IMR-90 (cell line): ENCODE data around the gene GABPB2. TPM values are rescaled to one million over a fixed set of nuclear protein-coding genes. Genes with fewer than 3 reads are reported as not detected.

Experiments
- ATAC-seq: fragments of 200-7000 bp; cut with Tn5 transposase; 2 replicates; pipeline ENCODE4 v1.9.1; 2020; ENCODE audit warnings: low read depth, mild to moderate bottlenecking, moderate library complexity
- BruUV-seq: library from RNA; stranded (reverse); fragments of 400-500 nt; replicated peaks from 2 replicates; lab custom pipeline; 2021; lab: Mats Ljungman, UMichigan
- CTCF ChIA-PET: fragments of 300-600 bp; formaldehyde crosslinking; extraction: SDS; loops from one replicate; lab custom pipeline; 2021; ENCODE audit warnings: antibody characterized with exemption; lab: Yijun Ruan, JAX
- POLR2A ChIA-PET: fragments of 300-600 bp; sonication (Branson Sonifier 250); formaldehyde crosslinking; loops from one replicate; lab custom pipeline; 2022; ENCODE audit warnings: antibody characterized with exemption; ENCODE audit not compliant: unreplicated experiment; lab: Charles Lee
- DNase-seq: peaks from one replicate; pipeline ENCODE4 v3.0.0; 2013
- H2AFZ ChIP-seq: replicated peaks from 2 replicates; pipeline ENCODE3; 2013; ENCODE audit warnings: low read length, mild to moderate bottlenecking; ENCODE audit not compliant: poor library complexity
- H2AK5ac ChIP-seq: 2 replicates; pipeline ENCODE4 v1.6.1; 2013; ENCODE audit warnings: low read depth, low read length, inconsistent platforms
- H2AK9ac ChIP-seq: replicated peaks from 2 replicates; pipeline ENCODE3; 2013; ENCODE audit warnings: mild to moderate bottlenecking, low read depth, low read length, moderate library complexity; ENCODE audit not compliant: poor library complexity
- H2BK120ac ChIP-seq: 2 replicates; pipeline ENCODE4 v1.6.1; 2013; ENCODE audit warnings: low read depth, low read length, inconsistent platforms
- H2BK15ac ChIP-seq: 3 replicates; pipeline ENCODE4 v1.6.1; 2013; ENCODE audit warnings: low read depth, low read length, inconsistent platforms
- H2BK20ac ChIP-seq: 2 replicates; pipeline ENCODE4 v1.6.1; 2013; ENCODE audit warnings: low read depth, mild to moderate bottlenecking, inconsistent platforms, low read length, moderate library complexity
- H2BK5ac ChIP-seq: 2 replicates; pipeline ENCODE4 v1.6.1; 2013; ENCODE audit warnings: mild to moderate bottlenecking, low read depth, low read length, inconsistent platforms; ENCODE audit not compliant: poor library complexity, severe bottlenecking
- H3K14ac ChIP-seq: replicated peaks from 2 replicates; pipeline ENCODE4 v1.6.1; 2013; ENCODE audit warnings: low read depth, low read length, inconsistent platforms
- H3K18ac ChIP-seq: 2 replicates; pipeline ENCODE4 v1.6.1; 2013; ENCODE audit warnings: low read depth, low read length, control low read depth
- H3K23ac ChIP-seq: 2 replicates; pipeline ENCODE4 v1.6.1; 2013; ENCODE audit warnings: low read depth, low read length, inconsistent platforms
- H3K27ac ChIP-seq: 2 replicates; pipeline ENCODE4 v1.5.1; 2013; ENCODE audit warnings: mild to moderate bottlenecking, control low read depth, low read length; ENCODE audit not compliant: insufficient read depth
- H3K27me3 ChIP-seq: 2 replicates; pipeline ENCODE4 v1.6.1; 2013; ENCODE audit warnings: low read length; ENCODE audit not compliant: control insufficient read depth, insufficient read depth
- H3K36me3 ChIP-seq: 2 replicates; pipeline ENCODE4 v1.6.1; 2013; ENCODE audit warnings: low read length, mixed read lengths; ENCODE audit not compliant: control insufficient read depth, insufficient read depth
- H3K4ac ChIP-seq: 2 replicates; pipeline ENCODE4 v1.6.1; 2013; ENCODE audit warnings: low read depth, low read length, inconsistent platforms
- H3K4me1 ChIP-seq: 2 replicates; pipeline ENCODE4 v1.6.1; 2013; ENCODE audit warnings: low read length, mixed read lengths; ENCODE audit not compliant: control insufficient read depth, insufficient read depth
- H3K4me2 ChIP-seq: 2 replicates; pipeline ENCODE4 v1.6.1; 2013; ENCODE audit warnings: low read depth, mild to moderate bottlenecking, control low read depth, low read length, moderate library complexity
- H3K4me3 ChIP-seq: 2 replicates; pipeline ENCODE4 v1.5.1; 2013; ENCODE audit warnings: low read depth, mild to moderate bottlenecking, control low read depth, low read length, moderate library complexity; ENCODE audit not compliant: insufficient read depth
- H3K56ac ChIP-seq: 2 replicates; pipeline ENCODE4 v1.6.1; 2013; ENCODE audit warnings: low read length, inconsistent platforms; ENCODE audit not compliant: insufficient read depth; ENCODE audit errors: extremely low read depth
- H3K79me1 ChIP-seq, 2 experiments: 2 replicates each; pipeline ENCODE4 v1.6.1; 2013; ENCODE audit warnings: low read length in 2 of 2, inconsistent platforms in 1 of 2, low read depth in 1 of 2
- H3K9ac ChIP-seq: 2 replicates; pipeline ENCODE4 v1.6.1; 2013; ENCODE audit warnings: low read depth, low read length, control low read depth
- H3K9me1 ChIP-seq: 2 replicates; pipeline ENCODE4 v1.6.1; 2013; ENCODE audit warnings: low read length, inconsistent platforms; ENCODE audit not compliant: insufficient read depth
- H3K9me3 ChIP-seq: 2 replicates; pipeline ENCODE4 v1.6.1; 2013; ENCODE audit warnings: low read length; ENCODE audit not compliant: control insufficient read depth, insufficient read depth
- H4K20me1 ChIP-seq: 2 replicates; pipeline ENCODE4 v1.6.1; 2013; ENCODE audit warnings: low read length, inconsistent platforms; ENCODE audit not compliant: insufficient read depth
- H4K5ac ChIP-seq: 2 replicates; pipeline ENCODE4 v1.6.1; 2013; ENCODE audit warnings: mild to moderate bottlenecking, low read depth, low read length, control low read depth
- H4K8ac ChIP-seq, 2 experiments: 2 replicates each; pipeline ENCODE4 v1.6.1; 2013; ENCODE audit warnings: low read depth in 2 of 2, low read length in 2 of 2, control low read depth in 1 of 2, inconsistent platforms in 1 of 2
- H4K91ac ChIP-seq: 2 replicates; pipeline ENCODE4 v1.6.1; 2013; ENCODE audit warnings: low read depth, low read length, inconsistent platforms; ENCODE audit not compliant: insufficient read depth
- BHLHE40 ChIP-seq: fragments of 150-350 bp; IDR thresholded peaks from 2 replicates; pipeline ENCODE4 v1.6.1; 2016; ENCODE audit warnings: mild to moderate bottlenecking, low read depth, low read length
- CEBPB ChIP-seq: IDR thresholded peaks from 2 replicates; pipeline ENCODE4 v1.6.1; 2012; ENCODE audit warnings: low read depth, low read length, improper control_type of control experiment
- CHD1 ChIP-seq: IDR thresholded peaks from 2 replicates; pipeline ENCODE4 v1.6.1; 2012; ENCODE audit warnings: low read depth, low read length, improper control_type of control experiment
- CTCF ChIP-seq: conservative IDR thresholded peaks from 2 replicates; pipeline ENCODE4 v1.5.1; 2012; ENCODE audit warnings: mild to moderate bottlenecking, low read depth, low read length, improper control_type of control experiment
- FOS ChIP-seq: fragments of 150-350 bp; IDR thresholded peaks from 2 replicates; pipeline ENCODE4 v1.6.1; 2016; ENCODE audit warnings: low read depth, low read length
- MAFK ChIP-seq: IDR thresholded peaks from 2 replicates; pipeline ENCODE4 v1.6.1; 2012; ENCODE audit warnings: low read depth, low read length, improper control_type of control experiment
- MAZ ChIP-seq: IDR thresholded peaks from 2 replicates; pipeline ENCODE4 v1.6.1; 2012; ENCODE audit warnings: low read depth, mild to moderate bottlenecking, low read length, improper control_type of control experiment, moderate library complexity, borderline replicate concordance
- MXI1 ChIP-seq: IDR thresholded peaks from 2 replicates; pipeline ENCODE4 v1.6.1; 2012; ENCODE audit warnings: low read depth, mild to moderate bottlenecking, low read length, moderate library complexity, borderline replicate concordance
- NFE2L2 ChIP-seq: fragments of 150-350 bp; IDR thresholded peaks from 2 replicates; pipeline ENCODE4 v1.6.1; 2016; ENCODE audit warnings: low read depth, mild to moderate bottlenecking, low read length
- POLR2A ChIP-seq: IDR thresholded peaks from 2 replicates; pipeline ENCODE4 v1.6.1; 2012; ENCODE audit warnings: mild to moderate bottlenecking, low read depth, low read length
- RAD21 ChIP-seq: IDR thresholded peaks from 2 replicates; pipeline ENCODE4 v1.6.1; 2012; ENCODE audit warnings: low read length, improper control_type of control experiment
- RCOR1 ChIP-seq: IDR thresholded peaks from 2 replicates; pipeline ENCODE4 v1.6.1; 2012; ENCODE audit warnings: mild to moderate bottlenecking, low read length, improper control_type of control experiment; ENCODE audit not compliant: insufficient replicate concordance
- RFX5 ChIP-seq: IDR thresholded peaks from 2 replicates; pipeline ENCODE4 v1.8.0; 2012; ENCODE audit warnings: low read depth, mild to moderate bottlenecking, low read length, moderate library complexity
- SMC3 ChIP-seq: fragments of 150-350 bp; IDR thresholded peaks from 2 replicates; pipeline ENCODE4 v1.6.1; 2016; ENCODE audit warnings: low read depth, mild to moderate bottlenecking, antibody characterized with exemption, low read length, moderate library complexity
- WGBS, 2 experiments: methylation state at CpG; one replicate each; pipeline versions ENCODE4 v1.1.5 to v1.1.7; 2013; ENCODE audit warnings: missing lambda C conversion rate in 2 of 2; ENCODE audit not compliant: insufficient read length in 1 of 2; ENCODE audit errors: extremely low coverage in 2 of 2; 5-methylcytosine and 5-hydroxymethylcytosine counted together
- dilution Hi-C: fragments of 300-500 bp; cut with HindIII; formaldehyde crosslinking; loops from one replicate; pipeline ENCODE4 v1.14.3; 2018; ENCODE audit warnings: low sequenced_read_pairs; ENCODE audit not compliant: unreplicated experiment
- in situ Hi-C: fragments of 300-500 bp; cut with MboI; formaldehyde crosslinking; loops from 3 replicates; pipeline ENCODE4 v1.14.3; 2019; ENCODE audit warnings: low sequenced_read_pairs, inconsistent platforms, mixed read lengths
- intact Hi-C: fragments of 100-400 bp; cut with micrococcal nuclease; formaldehyde crosslinking; loops from 2 replicates; pipeline ENCODE4 v1.10.0; 2022
- polyA plus RNA-seq, 3 experiments: library from polyadenylated mRNA; depleted of rRNA; stranded (reverse); fragments of >200 nt; gene quantifications; 2 replicates each; pipeline ENCODE4 v1.2.3, GENCODE V29; 2012; ENCODE audit warnings: low replicate concordance in 1 of 3
- total RNA-seq: library from RNA; depleted of rRNA; stranded (reverse); fragments of >200 nt; gene quantifications from 2 replicates; pipeline ENCODE4 v1.2.3, GENCODE V29; 2012
- TF ChIP-seq, protein P1 (sequence below): fragments of 150-350 bp; IDR thresholded peaks from 2 replicates; pipeline ENCODE4 v1.6.1; 2016; ENCODE audit warnings: low read depth, mild to moderate bottlenecking, low read length, moderate library complexity, borderline replicate concordance

Gene GABPB2
- total and polyA plus RNA-seq, 2 of the 4 experiments (the other 2 are of a cell fraction): 7.5 to 12.9 TPM

DNA sequence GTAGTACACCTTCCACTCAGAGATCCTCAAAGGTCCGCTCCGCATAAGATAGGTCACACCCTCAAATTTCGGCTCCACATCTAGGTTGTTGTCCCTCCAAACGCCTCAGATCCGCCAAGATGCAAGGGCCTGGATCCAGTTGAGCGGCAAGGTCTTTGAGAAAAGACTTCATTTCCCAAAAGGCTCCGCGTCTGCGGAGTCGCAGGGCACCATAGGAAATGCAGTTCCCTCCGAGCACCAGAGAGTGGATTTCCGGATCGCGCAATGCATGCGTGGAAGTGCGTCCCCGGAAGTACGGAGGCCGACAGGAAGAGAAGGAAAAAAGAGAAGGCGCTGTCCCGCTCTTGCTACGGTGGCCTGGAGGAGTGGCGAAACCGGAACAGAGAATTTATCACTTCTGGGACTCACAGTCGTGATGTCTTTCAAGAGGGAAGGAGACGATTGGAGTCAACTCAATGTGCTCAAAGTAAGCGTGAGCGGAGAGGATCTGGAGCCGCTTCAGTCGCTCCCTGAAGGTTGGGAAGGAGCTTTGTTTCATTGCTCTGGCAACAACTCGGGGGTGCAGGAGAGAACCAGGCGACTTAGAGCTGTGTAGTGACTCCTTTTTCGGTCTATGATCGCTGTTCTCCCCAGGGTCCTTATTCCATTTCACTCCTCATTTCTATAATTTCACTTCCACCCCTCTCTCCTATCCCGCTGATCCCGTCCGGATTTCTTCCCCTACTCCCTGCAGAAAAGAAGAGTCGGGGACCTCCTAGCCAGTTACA lies 95.4 kb downstream of the GABPB2 start, which contains the start of the genes LYSMD1 and SCNM1:
Gene LYSMD1, minus strand, starts transcription at position 165 of the 767 bp plus-strand sequence. CDS start 644 bp downstream, outside the sequence.
Gene SCNM1, plus strand, starts transcription at position 407 of the 767 bp plus-strand sequence. Its CDS starts 9 bp downstream, at position 416.
- dilution Hi-C loops (no loop called here), in situ Hi-C loops (no loop called here), intact Hi-C loops (no loop called here)
- H3K4me2 ChIP-seq: peak within 1 kb of the TSS; percentile 84
- CTCF ChIA-PET: interaction anchor here (0.7 kb wide), 1 partner anchor 66 kb away, joined by 3 read pairs; no protein-coding TSS in a partner anchor
- peak within 1 kb of the TSS; percentile 86 for H4K5ac ChIP-seq
- peak within 1 kb of the TSS; percentile 78 for H3K27ac ChIP-seq
- H3K18ac ChIP-seq: peak within 1 kb of the TSS; percentile 73
- peaks cover 10 to 43% of the 10 kb centered on the region in 2 experiments for H3K79me1 ChIP-seq
- ATAC-seq (peak; percentile 92), DNase-seq (peak; percentile 99)
- H3K14ac ChIP-seq: peak within 1 kb of the TSS; percentile 99
- 0% methylated on average over 23 of the region's 38 CpGs; no CpG with 5 or more reads in 1 of the 2 experiments for WGBS, 2 experiments
- H3K36me3 ChIP-seq: peaks cover 24% of the 10 kb centered on the region
- H4K91ac ChIP-seq: peak within 1 kb of the TSS; percentile 71
- H3K23ac ChIP-seq: peak within 1 kb of the TSS; percentile 97
- H2AFZ ChIP-seq: peak within 1 kb of the TSS; percentile 94
- H3K27me3 ChIP-seq: no peaks in the 10 kb centered on the region
- POLR2A ChIA-PET: interaction anchor here (0.5 to 0.6 kb wide), 2 partner anchors 15 to 110 kb away, joined by 4 to 5 read pairs; no protein-coding TSS in a partner anchor
- H2BK5ac ChIP-seq: peak within 1 kb of the TSS; percentile 80
- peak within 1 kb of the TSS; percentile 62 for H2AK5ac ChIP-seq
- H2BK20ac ChIP-seq: no peak within 1 kb of the TSS
- peak within 1 kb of the TSS; percentile 90 for H3K9ac ChIP-seq
- H3K9me1 ChIP-seq: no peaks in the 10 kb centered on the region
- peak within 1 kb of the TSS; percentile 87 for H3K56ac ChIP-seq
- no peaks in the 10 kb centered on the region for H4K20me1 ChIP-seq
- peaks cover 4% of the 10 kb centered on the region for H3K4me1 ChIP-seq
- peak within 1 kb of the TSS; percentile 35; the same call in 1 of the 3 replicates for H2BK15ac ChIP-seq
- H2BK120ac ChIP-seq: peak within 1 kb of the TSS; percentile 64
- H3K4me3 ChIP-seq: peak within 1 kb of the TSS; percentile 65
- TSS peak; percentile 80 for BruUV-seq
- H4K8ac ChIP-seq: peak within 1 kb of the TSS; percentile 79 to 99
- peak within 1 kb of the TSS; percentile 97 for H2AK9ac ChIP-seq
- no peaks in the 10 kb centered on the region for H3K9me3 ChIP-seq
- peak within 1 kb of the TSS; percentile 98 for H3K4ac ChIP-seq
- TF ChIP-seq RFX5 (no peak), FOS (no peak), SMC3 (no peak), RCOR1 (no peak), BHLHE40 (no peak), MAFK (no peak), RAD21 (no peak), CTCF (peak; percentile 5; the same call in 1 of the 2 replicates), NFE2L2 (no peak), MXI1 (peak; percentile 72; the same call in 1 of the 2 replicates), CEBPB (peak; percentile 74), MAZ (no peak), CHD1 (peak; percentile 93; the same call in 1 of the 2 replicates), POLR2A (peak; percentile 87)
- TF ChIP-seq, protein P1, sequence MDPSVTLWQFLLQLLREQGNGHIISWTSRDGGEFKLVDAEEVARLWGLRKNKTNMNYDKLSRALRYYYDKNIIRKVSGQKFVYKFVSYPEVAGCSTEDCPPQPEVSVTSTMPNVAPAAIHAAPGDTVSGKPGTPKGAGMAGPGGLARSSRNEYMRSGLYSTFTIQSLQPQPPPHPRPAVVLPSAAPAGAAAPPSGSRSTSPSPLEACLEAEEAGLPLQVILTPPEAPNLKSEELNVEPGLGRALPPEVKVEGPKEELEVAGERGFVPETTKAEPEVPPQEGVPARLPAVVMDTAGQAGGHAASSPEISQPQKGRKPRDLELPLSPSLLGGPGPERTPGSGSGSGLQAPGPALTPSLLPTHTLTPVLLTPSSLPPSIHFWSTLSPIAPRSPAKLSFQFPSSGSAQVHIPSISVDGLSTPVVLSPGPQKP: peak; percentile 77
